Measurements from ENCODE around the gene DMD.

GRCh38 chrX:31663172-31663571, 1548.2 kb downstream of the DMD start:
- TF ChIP-seq TAF1 (IDR thresholded peaks at IDR 0.05; ENCODE audit: borderline replicate concordance, low read depth, low read length) (no peak), POLR2AphosphoS5 (IDR thresholded peaks at IDR 0.05; ENCODE audit: low read depth, low read length) (no peak), POLR2A (IDR thresholded peaks at IDR 0.05; ENCODE audit: low read depth, low read length) (no peak)
